Measurements from ENCODE around the gene LARGE1. TPM values are rescaled to one million over a fixed set of nuclear protein-coding genes. Genes with fewer than 3 reads are reported as not detected.

Gene LARGE1
- total RNA-seq, 2 donors from 2014 or later: 48.7 to 94.4 TPM

GRCh38 chr22:33350491-33350890, 569.8 kb downstream of the LARGE1 start:
- no peak for DNase-seq (ENCODE audit: low spot score)
- intact Hi-C loops (cut with DNase I): no loop called here

- DNase-seq (ENCODE audit: low spot score): no peak
- intact Hi-C loops (cut with DNase I): no loop called here
Measured at GRCh38 chr22:33347002-33347401, 573.3 kb downstream of the LARGE1 start.

DNA sequence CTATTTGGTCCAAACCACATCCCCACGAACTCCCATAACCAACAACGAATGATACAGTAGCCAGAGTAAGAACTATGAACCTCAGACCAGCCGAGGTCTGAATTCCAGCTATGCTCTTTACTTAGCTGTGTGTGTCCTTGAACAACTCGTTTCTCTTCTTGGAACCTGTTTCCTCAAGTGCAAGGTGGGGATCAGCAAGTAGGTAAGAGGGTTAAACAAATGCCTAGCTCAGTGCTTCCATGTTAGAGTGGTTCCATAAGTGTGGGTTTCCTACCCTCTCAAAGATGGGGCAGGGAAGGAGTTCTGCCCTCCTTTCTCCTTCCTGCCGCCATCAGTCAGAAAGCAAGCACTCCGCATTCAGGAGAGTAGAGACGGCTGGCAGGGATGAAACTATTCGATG, 578.7 kb downstream of the LARGE1 start:
- intact Hi-C loops (cut with DNase I): no loop called here
- no peak for DNase-seq (ENCODE audit: low spot score)

GRCh38 chr22:33337524-33337923, 582.8 kb downstream of the LARGE1 start:
- intact Hi-C loops (cut with DNase I): no loop called here
- no peak for DNase-seq (ENCODE audit: low spot score)

GRCh38 chr22:33335611-33336279, 584.5 kb downstream of the LARGE1 start:
- no peak for DNase-seq (ENCODE audit: low spot score)
- intact Hi-C loops (cut with DNase I): no loop called here

GRCh38 chr22:33332538-33332937, 587.7 kb downstream of the LARGE1 start:
- intact Hi-C loops (cut with DNase I): no loop called here
- no peak for DNase-seq (ENCODE audit: low spot score)

DNA sequence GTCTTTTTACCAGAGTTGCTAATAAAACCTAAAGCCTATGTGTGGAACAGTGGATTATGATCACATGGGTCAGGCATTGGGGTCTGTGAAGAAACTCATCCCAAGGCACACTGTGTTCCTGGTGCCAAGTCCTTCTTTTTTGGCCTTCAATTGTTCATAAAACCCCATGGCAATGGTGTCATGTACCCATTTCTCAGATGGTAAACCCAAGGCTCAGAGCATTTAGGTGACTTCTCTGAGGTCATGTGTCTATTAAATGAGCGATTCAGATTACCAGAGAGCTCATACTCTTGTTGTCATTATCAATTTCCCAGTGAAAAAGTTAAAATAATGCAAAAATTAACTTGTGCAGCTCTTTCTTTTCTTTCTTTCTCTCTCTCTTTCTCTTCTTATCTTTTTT, 589.3 kb downstream of the LARGE1 start:
- intact Hi-C loops (cut with DNase I): no loop called here
- DNase-seq (ENCODE audit: low spot score): no peak

- intact Hi-C loops (cut with DNase I): no loop called here
Measured at GRCh38 chr22:33330534-33330933, 589.7 kb downstream of the LARGE1 start.

DNA sequence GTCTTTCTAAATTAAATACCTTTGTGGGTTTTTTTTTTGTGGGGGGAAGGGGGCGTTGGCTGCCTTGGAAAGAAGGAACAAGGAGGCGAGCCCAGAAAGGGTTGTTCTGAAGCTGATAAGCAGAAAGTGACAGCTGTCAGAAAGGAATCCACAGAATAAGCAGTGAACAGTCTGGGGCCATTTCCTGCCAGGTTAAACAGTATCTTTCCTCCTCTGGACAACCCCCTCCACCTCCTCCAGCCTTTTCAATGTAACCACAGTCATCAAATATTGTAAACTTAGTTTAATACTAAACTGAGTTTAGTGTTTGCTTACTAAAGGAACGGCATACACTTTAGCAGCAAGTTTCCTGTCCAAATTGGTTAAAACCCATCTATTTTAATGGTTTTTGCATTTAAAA, 590.9 kb downstream of the LARGE1 start:
- intact Hi-C loops (cut with DNase I): no loop called here
- DNase-seq (ENCODE audit: low spot score): no peak

More at GRCh38 chr22:33330534-33330933, 589.7 kb downstream of the LARGE1 start:
- no peak for DNase-seq (ENCODE audit: low spot score)

DNA sequence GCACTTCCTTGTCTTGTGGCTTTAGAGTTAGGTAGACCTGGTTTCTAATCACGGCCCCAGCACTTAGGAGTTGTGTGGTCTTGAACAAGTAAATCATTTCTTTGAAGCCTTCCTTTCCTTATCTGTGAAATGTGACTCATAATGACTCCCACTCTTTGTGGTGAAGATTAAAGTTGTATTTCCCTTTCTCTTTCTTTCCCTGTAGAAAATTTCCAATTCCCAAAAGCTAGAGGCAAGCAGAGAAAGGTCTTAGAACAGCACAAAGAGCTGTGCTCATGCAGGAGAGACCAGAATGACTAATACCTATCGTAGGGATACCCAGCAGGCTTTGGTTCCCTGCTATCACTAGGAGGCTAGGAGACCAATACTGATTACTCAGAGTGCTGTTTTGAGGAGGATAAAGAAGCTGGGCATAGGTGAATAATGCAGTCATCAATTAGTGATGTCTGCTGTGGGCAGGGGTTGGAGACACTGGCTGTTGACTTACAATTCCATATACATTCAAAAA, 591.4 kb downstream of the LARGE1 start:
- DNase-seq (ENCODE audit: low spot score): no peak
- intact Hi-C loops (cut with DNase I): no loop called here

GRCh38 chr22:33327348-33327860, 592.9 kb downstream of the LARGE1 start:
- intact Hi-C loops (cut with DNase I): no loop called here
- DNase-seq (ENCODE audit: low spot score): no peak

DNA sequence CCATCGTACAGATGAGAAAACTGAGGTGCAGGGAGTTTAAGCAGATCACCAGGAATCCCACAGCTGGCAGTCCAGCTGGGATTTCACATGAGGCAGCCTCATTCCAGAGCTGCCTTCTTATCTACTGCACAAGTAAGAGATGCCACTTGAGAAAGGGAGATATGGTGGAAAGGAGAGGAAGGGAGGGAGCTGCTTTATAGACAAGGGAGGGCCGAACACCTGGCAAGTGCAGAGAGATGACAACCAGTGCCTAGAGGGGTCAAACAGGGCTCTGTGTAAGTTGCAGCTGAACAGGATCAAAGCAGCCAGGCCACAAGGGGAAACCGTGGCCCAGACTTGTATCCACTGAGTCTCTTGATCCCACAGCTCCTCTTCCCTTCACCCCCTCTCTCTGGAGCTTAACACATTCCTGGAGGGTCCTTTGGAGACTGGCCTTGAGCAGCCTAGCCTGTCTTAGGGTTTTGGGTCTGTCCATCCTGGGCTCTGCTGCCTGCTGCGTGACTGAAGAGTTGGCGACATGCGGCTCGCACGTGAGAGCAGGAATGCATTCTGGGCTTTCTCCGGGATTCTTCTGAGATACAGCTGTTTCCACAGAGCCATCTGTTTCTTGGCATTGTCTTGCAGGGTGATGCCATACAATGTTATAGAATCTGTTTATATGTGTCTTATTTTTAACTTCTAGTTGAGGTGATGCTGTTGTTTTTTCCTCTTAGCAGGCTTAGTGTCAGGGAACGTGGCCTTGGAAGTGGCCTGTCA, 593.6 kb downstream of the LARGE1 start:
- intact Hi-C loops (cut with DNase I): no loop called here
- DNase-seq (ENCODE audit: low spot score): no peak

GRCh38 chr22:33325232-33326004, 594.9 kb downstream of the LARGE1 start:
- no peak for DNase-seq (ENCODE audit: low spot score)
- intact Hi-C loops (cut with DNase I): no loop called here

DNA sequence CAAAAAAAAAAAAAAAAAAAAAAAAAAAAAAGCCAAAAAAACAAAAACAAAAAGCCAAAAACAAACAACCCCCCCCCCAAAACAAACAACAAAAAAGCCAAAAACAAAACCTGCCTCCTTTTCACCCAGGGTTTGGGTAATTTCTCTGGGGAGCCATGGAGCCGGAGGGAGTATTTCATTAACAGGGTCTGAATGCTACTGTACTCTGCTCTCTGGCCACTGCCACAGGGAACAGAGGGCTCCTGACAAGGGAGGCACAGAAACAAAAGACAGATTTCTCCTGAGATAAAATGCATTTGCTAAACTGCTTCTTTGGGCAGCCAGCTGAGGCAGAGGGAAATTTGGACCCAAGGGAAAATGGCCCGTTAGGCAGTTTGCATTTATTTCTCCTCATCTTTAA, 596.0 kb downstream of the LARGE1 start:
- DNase-seq (ENCODE audit: low spot score): no peak
- intact Hi-C loops (cut with DNase I): no loop called here

DNA sequence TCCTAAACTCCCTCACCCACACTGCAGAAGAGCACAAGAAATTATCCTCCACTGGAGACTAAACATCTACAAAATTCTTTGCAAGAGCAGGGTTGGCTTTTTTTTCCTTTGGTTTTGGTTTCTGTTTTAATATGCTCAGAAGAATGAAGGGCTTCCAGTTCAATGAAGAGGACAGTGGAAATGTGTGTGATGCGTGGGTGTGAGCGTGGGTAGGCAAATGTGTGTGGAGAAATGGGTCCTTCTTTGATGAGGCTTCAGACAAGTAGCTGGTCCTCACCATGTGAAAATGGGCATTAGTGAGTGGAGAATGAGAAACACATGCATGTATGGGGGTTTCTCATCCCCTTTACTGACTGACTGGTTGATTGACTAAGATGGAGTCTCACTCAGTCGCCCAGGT, 598.8 kb downstream of the LARGE1 start:
- intact Hi-C loops (cut with DNase I): no loop called here
- DNase-seq (ENCODE audit: low spot score): no peak

DNA sequence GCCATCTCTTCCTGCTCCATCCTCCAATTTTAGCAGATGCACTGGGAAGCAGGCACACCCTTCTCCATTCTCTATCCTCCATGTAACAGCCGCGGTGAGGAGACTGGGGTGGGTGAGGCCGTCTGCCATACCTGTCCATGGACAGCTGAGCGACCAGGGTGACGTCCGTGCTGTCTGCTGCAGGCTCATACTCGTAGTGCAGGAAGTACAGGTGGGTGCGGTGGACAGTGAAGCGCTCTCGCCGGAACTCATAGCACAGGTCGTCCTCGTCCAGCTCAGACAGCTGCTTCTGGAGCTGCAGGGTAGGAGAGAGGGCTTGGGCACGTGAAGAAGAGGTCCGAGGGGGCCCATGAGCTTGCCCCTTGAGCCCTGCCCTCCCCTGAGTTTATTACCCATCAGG, 604.3 kb downstream of the LARGE1 start:
- intact Hi-C loops (cut with DNase I): no loop called here

DNA sequence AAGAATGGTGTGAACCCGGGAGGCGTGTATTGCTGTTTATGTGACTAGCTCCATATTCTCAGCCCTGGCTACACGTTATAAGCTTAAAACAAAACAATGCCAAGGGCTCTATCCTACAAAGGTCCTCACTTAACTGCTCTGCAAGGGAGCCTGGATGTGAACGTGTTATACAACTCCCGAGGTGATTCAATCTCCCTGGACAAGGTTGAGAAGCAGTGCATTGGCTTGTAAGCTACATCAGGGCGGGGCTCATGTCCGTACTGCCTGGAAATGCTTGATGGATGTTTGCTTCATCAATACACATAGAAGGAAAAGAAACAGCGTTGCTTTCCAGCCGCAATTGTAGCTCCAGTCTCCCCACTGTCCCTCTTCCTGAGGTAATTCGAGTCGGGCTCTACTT, 605.2 kb downstream of the LARGE1 start:
- DNase-seq (ENCODE audit: low spot score): no peak

More for the DNA sequence above, 604.3 kb downstream of the LARGE1 start:
- DNase-seq (ENCODE audit: low spot score): no peak

GRCh38 chr22:33314316-33314715, 606.0 kb downstream of the LARGE1 start:
- DNase-seq (ENCODE audit: low spot score): no peak
- intact Hi-C loops (cut with DNase I): no loop called here

More for the DNA sequence above, 605.2 kb downstream of the LARGE1 start:
- intact Hi-C loops (cut with DNase I): no loop called here

DNA sequence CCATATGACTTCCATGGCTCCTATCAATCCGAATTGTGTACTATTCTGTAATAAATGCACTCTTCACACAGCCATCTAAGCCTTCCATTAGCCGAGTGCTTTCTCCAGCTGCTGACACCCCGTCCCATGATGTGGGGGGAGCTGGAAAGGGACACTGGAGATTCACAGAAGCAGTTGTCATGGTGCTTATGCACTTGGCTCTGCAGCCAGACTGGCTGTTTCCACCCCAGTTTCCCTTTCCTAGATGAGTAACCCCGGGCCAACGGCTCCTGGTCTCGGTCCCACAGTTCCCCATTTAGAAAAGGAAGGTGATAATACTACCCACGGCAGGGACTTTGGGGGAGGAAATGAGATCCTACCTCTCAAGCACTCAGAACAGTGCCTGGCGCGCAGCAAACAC, 617.2 kb downstream of the LARGE1 start:
- intact Hi-C loops (cut with DNase I): loop anchor here in 1 of 2 donors (10.0 kb wide), 1 partner anchor 802 kb away; no protein-coding TSS in a partner anchor
- DNase-seq (ENCODE audit: low spot score): no peak

GRCh38 chr22:33302549-33302948, 617.7 kb downstream of the LARGE1 start:
- DNase-seq (ENCODE audit: low spot score): no peak
- intact Hi-C loops (cut with DNase I): loop anchor here in 1 of 2 donors (10.0 kb wide), 1 partner anchor 802 kb away; no protein-coding TSS in a partner anchor
